A549 (cell line): ENCODE data around the gene EFEMP1.

Experiments
- CTCF ChIP-seq: fragments of >200 bp; sonication (Bioruptor Twin); formaldehyde crosslinking; IDR thresholded peaks from 3 replicates; pipeline ENCODE4 v1.5.1; 2016
- POLR2A ChIP-seq: IDR thresholded peaks from 2 replicates; pipeline ENCODE4 v1.6.1; 2012; ENCODE audit warnings: mild to moderate bottlenecking, low read length
- SMC3 ChIP-seq: fragments of >200 bp; sonication (Bioruptor Twin); formaldehyde crosslinking; IDR thresholded peaks from 3 replicates; pipeline ENCODE4 v1.6.1; 2018; ENCODE audit warnings: inconsistent platforms

DNA sequence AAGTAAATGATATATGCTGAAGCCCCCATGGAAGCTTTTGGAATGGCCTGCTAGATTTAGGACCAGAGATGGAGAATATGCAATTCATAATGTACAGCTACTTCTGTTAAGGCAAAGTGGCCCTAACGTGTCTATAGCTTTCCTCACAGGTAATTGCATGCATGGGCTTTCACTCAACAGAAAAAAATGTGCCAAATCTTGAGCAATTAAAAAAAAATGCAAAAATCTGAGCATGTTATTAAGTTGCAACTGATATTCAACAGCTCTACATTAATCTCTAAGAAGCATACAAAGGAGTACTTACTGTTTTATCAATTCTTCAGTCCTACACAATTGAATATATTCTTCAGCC lies 79.6 kb downstream of the EFEMP1 start:
- TF ChIP-seq POLR2A (no peak), CTCF (no peak), SMC3 (no peak)
